GM18498 (cell line): ENCODE data around the gene KLHL20.

Experiments
- ATAC-seq: cut with Tn5 transposase; IDR thresholded peaks from one replicate; pipeline ENCODE4 v1.9.1; 2021; ENCODE audit warnings: mild to moderate bottlenecking, moderate library complexity; ENCODE audit not compliant: unreplicated experiment

KLHL20 gene

DNA sequence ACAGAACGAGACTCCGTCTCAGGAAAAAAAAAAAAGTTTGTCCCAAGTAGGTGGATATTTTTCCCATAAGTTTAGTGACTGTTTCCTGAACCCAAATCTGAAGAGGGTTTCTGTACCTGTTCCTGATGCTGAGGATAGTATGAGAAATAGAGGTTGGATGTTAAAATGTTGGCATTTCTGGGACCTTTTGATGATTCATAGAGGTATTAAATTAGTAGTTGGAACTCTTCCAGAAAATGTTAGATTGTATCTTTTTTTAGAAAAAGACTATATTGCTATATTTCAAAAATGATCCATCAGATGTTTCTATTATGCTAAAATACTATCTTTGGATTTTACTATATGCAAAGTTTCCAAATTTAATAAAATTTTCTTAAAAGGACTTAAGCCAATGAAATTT, 112.8 kb downstream of the KLHL20 start:
- ATAC-seq, result no peak

DNA sequence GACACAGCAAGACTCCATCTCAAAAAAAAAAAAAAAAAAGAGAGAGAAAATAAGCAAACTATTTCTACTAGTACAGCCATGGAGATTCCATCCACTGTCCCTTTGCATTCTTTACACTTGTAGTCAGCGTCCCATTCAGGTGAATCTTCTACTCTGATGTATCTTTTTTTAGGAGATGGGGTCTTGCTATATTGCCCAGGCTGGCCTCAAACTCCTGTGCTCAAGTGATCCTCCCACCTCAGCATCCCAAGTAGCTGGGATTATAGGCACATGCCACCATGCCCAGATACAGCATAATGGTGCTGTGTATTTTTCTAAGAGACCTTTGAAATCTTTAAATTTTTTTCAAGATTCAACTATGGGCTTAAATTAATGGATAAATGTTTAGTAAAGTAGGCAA, 118.0 kb downstream of the KLHL20 start:
- ATAC-seq, result no peak
